Stimulated activated CD8-positive, alpha-beta memory T cell treated with anti-CD3 and anti-CD28 coated beads, Interleukin-4, amount 100 ng/mL, for 1 hour (primary cell): Measurements from ENCODE around the gene TAF4.

Experiments used
- DNase-seq, 2 donors: peaks; one replicate each; pipeline ENCODE4 v3.0.0-alpha.2; 2020; ENCODE audit warnings: low read depth in 2 of 2, low spot score in 1 of 2

The TAF4 gene

DNA sequence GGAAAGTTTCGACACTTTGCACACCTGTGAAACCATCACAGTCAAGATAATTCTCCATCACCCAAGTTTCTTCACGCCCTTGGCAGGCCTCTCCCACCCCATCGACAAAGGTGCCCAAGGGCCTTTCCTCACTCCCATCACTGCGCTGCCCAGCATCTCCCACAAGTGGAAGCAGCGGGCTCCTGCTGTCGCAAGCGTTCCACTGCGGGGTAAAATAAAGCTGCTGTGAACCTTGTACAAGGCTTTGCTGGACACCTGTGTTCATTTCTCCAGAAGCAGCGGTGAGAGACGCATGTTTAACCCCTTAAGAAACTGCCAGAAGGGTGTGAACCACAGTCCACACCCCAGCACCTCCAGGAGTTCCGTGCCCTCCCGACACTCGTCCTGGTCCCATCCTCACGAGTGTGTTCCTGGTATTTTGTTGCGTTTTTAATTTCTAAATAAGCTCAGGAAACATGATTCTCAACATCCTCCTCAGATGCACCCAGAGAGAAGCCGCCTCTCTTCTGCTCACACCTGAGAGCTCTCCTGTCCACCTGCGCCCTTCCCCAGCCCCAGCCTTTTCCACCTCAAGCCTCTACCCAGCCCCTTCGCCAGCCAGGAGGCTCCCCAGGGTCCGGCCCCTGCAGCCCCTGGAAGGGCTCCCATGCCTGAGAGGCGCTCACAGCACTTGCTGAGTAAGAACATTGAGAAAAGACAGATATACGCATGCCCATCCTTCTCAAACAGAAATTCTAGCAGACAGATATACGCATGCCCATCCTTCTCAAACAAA lies 97.5 kb downstream of the TAF4 start:
- DNase-seq = no peak

DNA sequence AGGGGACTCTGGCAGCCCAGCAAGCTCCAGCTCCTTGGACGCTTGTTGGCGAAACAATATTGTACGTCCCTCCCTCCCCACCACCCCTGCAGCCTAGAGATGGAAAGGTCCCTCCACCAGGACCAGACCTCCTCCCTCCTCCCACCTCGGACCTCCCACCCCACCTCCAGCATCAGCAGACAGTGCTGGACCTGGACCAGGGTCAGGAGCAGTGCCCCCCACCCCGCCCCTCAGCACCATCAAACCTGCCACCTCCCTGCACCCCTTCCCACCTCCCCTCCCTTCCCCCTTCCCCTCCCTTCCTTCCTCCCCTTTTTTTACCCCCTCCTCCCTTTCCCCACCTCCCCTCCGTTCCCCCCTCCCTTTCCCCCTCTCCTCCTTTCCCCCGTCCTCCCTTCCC lies 98.4 kb downstream of the TAF4 start:
- no peak for DNase-seq

- no peak for DNase-seq
These were observed 99.0 kb downstream of the TAF4 start for GRCh38 chr20:61966492-61967244.

DNA sequence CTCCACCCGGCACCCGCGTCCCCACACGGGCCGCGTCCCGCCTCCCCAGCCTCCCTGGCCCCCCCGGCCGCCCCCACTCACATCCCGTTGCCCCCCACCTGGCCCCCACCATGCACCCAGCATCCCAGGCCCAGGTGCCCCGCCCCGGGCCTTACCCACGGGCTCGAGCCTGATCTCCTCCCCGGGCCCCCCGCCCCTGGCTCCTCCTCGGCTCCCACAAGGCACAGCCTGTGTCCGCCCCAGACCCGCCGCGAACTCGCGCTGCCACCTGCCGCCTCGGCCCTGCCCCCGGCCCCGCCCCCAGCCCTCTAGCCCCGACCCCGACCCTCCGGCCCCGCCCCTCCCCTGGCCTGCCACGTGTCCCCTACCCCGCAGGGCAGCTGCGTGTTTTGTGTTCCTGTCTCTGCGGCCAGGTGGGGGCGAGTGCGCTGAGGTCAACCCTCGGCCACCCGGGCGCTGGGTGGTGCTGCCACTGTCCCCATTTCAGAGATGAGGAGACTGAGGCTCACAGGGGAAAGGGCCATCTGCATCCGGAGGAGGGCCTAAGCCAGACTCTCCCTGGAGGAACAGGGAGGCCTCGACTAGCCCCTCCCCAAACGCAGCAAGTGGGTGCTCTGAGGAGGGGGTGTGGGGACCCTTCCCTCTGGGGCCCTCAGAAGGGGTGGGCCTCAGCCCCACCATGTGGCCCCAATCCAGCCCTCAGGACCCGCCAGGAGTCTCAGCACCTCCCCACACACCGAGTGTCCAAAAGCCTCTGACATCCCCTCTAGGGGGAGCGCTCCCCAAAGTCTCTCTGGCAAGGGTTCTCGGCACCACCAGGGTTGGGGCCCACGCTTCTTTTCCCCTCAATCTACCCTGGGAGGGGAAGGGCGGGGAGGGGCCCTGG lies 99.8 kb downstream of the TAF4 start:
- DNase-seq = no peak

- DNase-seq = no peak
These were observed 100.7 kb downstream of the TAF4 start for GRCh38 chr20:61964675-61965605.

- DNase-seq = no peak
These were observed 101.6 kb downstream of the TAF4 start for GRCh38 chr20:61963885-61964674.

DNA sequence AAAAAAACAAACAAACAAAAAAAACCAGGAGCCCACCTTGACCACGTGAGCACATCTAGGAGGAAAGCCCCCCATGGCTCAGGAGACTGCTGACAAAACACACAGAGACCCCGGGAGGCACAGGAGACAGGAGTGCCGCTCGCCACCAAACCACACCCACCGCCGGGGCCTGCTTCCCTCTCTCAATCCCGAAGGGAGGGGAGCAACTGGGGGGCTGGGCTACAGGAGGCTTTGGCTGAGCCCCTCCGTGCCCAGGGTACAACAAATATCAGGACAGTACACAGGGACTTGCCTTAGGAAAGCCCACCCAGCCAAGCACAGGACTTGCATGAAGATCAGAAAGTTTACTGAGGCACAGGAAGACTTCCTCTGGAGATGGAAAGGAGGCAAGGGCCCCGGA lies 102.5 kb downstream of the TAF4 start:
- DNase-seq = no peak

DNA sequence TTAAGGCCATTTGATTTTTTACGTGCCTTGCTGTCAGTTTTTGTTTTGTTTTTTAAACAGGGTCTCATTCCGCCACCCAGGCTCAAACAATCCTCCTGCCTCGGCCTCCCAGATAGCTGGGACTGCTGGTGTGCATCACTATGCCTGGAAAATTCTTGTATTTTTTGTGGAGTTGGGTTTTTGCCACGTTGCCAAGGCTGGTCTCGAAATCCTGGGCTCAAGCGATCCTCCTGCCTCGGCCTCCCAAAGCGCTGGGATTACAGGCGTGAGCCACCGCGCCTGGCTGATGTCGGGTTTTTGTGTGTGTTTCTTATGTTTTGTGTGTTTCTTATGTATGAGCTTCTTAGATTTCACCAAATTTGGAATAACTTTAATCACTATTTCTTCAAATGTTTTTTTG lies 104.8 kb downstream of the TAF4 start:
- no peak for DNase-seq

DNA sequence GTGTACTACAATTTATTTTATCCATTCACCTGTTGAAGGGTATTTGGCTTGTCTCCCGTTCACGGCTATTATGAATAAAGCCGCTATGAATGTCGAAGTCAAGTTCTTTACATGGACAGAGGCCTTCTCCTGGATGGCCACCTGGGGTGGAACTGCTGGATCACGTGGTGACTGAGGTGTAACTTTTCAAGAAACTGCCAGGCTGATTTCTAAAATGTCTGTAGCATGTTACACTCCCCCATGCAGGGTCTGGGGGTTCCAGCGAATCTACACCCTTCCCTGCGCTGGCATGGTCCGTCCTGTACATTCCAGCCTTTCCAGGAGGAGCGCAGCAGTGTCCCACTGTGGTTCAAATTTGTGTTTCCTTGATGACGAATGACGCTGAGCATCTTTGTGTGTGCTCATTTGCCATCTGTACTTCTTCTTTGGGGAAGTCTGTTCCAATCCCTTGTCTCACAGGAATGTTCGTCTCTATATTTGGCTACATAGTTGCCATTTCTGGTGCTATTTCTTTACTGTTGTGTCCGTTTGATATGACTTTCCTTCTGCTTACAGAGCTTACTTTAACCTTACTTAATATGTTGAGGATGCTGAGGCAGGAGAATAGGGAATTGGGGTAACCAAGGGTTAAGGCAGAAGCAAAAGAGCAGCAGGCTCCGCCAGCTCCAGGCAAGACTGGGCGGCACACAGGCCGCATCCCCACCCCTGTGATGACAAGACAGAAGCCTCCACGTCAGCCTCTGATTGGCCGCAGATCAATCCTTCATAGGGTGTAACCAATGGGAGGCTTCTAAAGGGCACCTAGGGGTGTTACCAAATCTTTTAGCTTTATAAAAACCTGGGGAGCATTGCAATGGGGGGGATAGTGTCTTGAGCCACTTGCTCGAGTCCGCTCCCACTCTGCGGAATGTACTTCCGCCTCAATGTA lies 106.6 kb downstream of the TAF4 start:
- no peak for DNase-seq

GRCh38 chr20:61957961-61958715 lies 107.5 kb downstream of the TAF4 start:
- no peak for DNase-seq

GRCh38 chr20:61956396-61957342 lies 109.0 kb downstream of the TAF4 start:
- DNase-seq = no peak

GRCh38 chr20:61955668-61956395 lies 109.8 kb downstream of the TAF4 start:
- no peak for DNase-seq

DNA sequence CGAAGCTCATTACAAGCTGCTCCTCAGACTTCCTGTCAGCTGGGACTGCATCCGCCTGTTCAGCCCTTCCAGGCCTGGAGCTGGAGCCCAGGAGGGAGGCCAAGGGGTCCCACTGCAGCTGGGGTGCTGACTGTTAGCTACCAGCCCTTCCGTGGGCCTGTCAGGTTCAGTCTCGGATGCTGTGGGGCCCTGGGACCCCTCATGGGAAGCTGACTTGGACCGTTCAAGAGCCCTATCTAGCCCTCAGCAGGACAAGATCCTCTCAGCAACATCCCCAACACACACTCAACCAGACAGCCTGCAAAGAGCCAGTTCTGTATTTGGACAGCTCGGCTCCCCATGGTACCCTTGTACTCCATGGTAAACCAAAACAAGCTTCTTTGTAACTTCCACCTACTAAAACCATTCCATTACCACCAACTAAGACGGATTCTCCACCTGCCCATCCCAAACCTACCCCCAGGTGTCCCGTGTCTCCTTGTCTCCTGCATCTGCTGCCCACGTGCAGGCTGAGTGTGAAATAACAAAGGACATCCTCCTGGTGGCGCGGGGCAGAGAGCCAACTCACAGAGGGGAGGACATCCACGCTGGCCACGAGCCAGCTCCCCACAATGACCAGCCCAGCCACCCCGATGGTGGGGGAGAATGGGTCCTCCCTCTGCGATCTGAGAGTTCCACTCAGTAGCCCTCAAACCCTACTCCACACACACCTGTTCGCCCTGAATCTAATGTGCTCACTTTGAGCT lies 111.2 kb downstream of the TAF4 start:
- DNase-seq = no peak

- no peak for DNase-seq
These were observed 112.4 kb downstream of the TAF4 start for GRCh38 chr20:61953037-61954021.
